Measurements from ENCODE around the gene MICALL2.
A peak's percentile ranks its signal among the peaks of the same experiment; 100 is the strongest.

MICALL2 gene

DNA sequence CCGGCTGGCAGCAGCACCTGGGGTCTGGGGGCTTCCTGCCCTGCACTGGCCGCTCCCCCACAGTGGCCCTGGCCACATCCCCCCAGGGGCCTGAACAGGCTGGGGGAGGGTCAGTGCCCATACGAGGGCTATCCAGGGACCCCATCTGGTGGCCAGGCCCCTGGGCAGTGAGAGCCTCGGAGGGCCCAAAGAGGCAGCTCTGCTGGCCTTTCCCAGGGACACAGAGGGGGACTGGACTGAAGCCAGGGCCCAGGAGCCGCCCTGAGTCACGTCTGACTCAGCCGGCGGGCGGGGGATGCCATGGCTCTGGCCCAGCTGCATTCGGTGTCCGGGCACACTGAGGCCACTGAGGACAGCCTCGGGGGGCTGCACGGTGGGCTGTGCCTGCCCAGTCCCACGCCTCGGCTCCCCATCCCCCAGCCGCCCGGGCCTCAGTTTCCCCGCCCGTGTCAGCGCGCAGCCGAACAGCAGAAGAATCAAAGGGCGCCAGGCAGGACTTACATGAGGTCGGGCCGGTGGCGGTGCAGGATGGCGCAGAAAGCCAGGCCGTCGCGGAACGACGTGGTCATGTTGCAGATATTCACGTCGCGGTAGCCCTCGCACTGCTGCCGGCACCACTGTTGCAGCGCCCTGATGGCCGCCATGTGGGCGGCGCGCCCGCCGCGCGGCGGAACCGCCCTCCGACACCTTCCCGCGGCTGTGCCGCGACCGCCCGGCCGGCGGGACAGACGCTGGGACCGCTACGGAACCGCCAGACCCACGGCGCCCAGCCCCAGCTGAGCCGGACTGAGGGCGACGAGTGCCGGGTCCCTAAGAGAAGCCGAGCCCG lies at the start of gene MICALL2:
Gene MICALL2 (minus strand): TSS at position 788 of the 829 bp plus-strand sequence. CDS start 144 bp downstream, at position 644.
- DNase-seq (ENCODE audit: low read depth): no peak

DNA sequence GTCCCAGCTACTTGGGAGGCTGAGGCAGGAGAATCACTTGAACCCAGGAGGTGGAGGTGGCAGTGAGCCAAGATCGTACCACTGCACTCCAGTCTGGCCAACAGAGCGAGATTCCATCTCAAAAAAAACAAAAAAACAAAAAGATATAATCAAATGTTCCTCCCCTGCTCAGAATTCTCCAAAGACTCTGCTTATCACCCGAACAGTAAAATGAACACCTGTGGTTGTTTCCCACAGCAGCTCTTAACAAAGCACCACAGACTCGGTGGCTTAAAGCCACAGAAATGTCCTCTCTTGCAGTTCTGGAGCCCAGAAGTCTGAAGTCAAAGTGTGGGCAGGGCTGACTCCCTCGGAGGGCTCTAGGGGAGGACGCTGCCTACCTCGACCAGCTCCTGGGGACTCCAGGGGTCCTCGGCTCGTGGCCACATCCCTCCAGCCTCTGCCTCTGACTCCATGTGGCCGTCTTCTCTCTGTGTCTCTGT lies 49.0 kb upstream of the MICALL2 start:
- no peak for DNase-seq (ENCODE audit: low read depth)

DNA sequence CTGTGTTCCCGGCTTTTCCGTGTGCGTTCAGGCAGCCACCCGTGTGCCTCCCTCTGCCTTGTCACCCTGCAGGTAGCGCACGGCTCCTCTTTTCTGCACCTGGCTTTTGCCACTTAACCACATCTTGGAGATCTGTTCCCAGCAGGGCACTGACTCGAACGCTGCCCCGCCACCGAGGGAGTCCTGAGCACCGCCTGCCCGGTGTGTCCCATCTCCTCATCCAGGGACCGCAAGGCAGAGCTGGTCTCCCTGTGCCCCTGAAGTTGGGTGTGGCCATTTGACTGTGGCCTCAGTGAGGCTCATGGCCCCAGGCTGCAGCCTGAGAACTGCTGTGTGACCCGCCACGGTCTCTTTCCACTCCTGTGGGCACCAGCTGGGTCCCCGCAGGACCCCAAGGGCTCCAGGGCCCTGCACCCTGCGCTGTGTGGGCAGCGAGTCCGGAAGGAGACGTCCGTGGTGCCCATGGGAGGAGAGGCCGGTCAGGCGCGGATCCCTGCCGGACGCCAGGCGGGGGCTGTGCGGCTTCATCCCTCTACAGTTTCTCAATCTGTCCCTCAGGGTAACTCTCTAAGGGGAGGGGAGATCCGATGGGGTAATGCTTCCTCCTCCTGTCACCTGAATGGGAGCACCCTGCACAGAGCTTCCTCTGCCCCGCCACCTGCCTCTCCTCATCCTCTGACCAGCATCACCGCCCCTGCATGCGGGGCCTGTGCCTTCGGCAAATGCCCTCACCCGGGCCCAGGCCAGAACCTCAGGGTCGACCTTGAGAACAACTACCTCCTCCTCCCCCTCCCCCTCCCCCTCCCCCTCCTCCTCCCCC lies 46.7 kb upstream of the MICALL2 start:
- no peak for DNase-seq (ENCODE audit: low read depth)

DNA sequence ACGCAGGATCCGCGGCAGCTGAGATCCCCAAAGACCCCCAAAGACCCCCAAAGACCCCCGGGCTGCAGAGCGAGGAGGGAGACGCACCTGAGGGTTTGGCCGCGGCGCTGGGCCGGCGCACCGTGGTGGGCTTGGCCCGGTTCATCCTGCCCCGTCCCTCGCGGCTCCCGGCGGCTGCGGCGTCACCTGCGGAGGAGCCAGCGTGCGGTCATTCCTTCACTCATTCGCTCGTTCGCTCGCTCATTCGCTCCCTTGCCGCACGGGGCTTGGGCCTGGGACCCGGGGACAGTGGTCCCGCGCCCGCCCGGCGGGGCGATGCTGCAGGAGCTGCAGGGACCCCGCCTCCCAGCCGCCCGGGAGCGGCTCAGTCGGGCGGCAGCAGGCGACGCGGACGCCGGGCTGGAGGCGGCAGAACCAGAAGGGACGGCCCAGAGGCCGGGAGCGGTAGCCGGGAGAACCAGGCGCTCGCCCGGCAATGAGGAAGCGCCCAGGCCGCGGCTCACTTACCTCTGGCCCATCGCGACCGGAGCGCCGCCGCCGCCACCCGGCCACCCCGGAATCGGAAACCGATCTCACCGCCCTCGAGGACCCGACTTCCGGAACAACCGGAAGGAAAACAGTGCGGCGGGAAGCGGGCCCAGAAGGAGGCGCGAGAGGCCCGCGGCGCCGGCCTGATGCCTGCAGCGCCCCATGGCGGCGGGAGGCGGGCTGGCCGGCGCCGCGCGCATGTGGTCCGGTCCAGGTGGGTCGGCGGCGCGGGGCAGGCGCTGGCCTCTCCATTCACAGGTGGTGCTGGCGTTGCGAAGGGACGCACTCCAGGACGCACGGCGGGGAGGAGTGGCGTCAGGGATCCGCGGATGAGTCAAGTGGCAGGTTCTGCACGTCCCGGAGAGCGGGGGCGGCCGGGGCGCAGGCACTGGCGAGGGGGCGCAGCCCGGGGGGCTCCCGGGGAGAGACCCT lies 44.8 kb upstream of the MICALL2 start, which contains the start of gene INTS1:
Gene INTS1 (minus strand): TSS at position 574 of the 960 bp plus-strand sequence. CDS start 429 bp downstream, at position 145.
- peak; percentile 74 for DNase-seq (ENCODE audit: low read depth)

DNA sequence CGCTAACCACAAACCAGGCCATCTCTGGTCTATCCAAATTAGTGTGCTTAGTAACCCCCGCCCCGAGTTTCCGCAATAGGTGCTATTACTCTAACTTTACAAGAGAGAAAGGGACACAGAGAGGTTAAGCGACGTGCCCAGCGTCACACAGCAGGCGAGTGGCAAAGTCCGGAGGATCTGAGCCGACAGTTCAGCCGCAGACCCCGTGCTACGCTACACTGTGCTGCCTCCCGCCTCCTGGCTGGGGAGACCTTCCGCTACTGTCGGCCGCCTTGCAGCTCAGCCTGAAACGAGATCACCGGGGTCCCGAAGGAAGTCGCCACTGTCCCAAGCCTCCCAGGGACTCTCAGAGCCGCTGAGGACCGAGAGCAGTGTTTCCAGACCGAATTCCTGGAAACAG lies 44.1 kb upstream of the MICALL2 start:
- no peak for DNase-seq (ENCODE audit: low read depth)

DNA sequence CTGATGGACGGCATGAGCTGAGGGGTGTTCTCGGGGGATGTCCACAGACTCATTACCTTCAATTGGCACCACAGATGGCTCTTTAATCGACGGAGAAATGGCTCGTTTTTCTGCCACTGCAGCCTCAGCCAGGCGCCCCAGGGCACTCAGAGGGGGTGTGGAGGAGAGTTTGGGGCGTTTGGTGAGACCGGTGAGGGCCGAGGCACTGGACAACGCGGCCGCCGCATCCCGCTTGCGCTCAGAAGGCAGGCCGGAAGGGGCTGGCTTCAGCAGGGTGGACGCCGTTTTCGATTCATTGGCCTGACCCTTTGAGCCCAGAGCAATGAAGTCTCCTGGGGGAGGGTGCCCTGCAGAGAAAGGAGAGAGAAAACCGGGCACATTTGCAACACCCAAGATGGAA lies 43.6 kb upstream of the MICALL2 start:
- DNase-seq (ENCODE audit: low read depth): no peak

DNA sequence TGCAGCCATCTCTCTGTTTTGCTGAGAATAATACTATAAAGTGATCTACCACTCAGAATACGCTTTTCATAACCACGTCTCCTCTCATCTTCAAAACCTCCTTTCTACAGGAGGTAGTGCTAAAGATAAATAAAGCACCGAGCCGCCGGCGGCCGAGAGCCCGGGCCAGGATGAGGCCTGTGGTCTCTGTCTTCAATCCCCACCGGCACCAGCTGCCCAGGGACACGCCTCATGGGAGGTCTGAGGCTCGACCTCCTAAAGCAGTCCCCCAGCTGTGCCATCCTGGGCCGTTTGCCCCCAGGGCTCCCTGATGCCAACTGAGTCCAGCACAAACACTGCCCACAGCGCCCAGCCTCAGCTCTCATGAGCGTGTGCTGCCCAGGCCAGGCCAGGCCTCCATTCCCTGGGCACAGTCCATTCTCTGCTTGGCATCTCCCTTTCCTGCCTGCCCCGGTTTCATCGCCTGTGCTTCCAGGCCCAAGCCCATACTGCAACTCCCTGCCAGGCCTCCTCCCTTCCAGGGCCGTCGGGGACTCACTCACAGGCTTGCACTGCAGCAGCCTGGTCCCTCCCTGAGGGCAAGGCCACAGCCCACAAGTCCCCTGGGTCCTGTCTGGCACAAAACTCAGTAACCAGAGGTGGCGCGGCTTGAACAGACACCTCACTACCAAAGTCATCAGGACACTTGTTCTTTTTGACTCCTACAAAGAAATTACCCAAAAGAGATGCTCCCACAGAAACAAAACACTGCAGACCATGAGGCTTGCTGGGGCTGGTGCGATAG lies 42.4 kb upstream of the MICALL2 start:
- DNase-seq (ENCODE audit: low read depth): no peak

DNA sequence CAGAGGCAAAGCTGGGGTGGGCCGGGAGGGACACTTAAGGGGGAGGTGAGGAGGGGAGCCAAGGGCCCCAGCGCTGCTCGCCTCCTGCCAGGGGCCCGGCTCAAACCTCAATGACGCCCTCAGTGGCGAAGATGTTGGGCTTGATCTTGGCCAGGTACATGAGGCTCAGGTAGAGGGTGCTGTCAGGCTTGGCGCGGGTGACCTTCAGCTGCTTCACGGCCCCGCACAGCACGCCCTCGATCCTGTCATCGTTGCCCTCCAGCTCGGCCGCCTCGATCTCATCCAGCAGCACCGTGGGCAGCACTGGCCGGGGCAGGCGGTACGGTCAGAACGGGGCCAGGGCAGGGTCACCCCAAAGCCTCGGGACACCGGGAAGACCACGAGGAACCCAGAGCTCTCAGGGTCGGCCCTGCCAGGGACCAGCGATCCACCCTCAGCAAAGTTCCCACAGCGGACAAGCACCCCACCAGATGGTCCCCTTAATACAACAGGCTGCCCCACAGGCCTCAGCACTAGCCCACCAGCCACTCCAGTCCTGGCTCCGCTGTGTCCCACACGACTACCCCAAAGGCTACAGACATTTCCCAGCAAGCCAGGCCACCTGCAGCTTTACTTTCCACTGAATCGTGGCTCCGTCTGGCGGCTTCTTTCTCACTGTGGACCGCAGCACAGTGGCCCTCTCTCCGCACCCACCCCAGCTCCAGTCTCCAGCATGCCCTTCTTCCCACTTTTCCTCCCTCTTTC lies 41.0 kb upstream of the MICALL2 start:
- DNase-seq (ENCODE audit: low read depth): no peak

DNA sequence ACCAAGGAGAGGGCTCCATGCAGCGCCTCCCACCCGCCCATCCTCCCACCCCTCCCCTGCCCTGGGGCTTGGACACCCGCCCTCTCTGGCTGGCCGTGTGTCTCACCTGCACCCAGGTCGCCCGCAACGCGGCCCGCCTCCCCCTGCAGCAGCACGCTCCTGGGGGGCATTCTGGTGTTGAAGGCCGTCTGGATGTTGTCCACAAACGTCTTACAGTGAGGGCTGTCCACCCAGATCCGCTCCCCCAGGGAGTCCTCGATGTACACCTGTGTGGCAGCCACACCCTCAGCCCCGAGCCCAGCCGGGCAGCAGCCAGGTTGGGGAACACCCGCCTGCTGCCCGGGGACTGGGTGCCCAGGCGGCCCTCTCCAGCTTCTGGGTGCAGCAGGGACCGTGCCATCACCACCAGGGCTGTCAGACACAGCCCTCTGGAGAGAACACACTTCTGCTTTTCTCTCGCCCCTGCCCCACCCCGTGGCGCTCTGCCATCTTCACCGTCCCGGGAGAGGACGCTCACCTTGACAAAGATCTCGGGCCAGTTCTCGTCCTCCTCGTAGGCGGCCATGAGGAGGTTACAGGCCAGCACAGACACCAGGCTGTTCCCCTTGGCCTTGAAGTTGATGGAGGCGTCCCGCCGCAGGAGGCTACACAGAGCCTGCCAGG lies 40.2 kb upstream of the MICALL2 start:
- DNase-seq (ENCODE audit: low read depth): no peak

DNA sequence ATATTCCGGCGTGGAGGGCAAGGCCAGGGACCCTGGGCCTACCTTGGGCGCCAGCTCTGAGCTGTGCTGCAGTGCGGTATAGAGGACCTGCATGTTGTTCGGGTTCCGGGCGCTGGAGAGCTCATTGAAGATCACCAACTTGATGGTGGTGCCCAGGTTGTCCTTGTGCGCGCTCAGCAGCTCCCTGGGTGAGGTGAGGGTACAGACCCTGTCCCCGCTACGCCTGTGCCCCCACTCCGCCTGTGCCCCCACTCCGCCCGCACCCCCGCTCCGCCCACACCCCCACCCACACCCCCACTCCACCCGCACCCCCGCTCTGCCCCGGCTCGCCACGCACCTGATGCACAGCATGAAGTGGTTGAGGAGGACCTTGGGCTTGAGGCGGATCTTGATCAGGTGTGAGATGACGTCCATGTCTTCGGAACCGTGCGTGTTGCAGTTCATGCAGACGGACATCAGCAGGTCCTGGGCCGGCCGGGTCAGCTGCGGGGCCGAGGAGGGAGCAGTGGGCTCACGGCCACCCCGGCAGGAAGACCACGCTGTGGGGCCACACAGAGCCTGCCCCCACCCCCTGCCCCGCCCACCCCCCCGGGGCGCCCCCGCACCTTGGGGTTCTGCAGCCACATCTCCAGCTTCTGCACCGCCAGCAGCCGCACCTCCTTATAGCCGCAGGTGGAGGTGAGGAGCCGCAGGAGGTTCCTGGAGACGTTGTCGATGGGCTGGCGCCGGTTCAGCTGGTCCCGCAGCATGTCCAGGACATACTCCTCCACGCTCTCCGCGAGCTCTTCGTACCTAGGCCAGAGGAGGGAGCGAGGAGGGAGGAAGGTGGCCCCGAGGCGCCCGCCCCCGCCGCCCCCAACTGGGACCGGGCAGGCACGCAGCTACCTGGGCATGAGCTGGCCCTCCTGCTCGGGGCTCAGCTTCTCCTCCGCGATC lies 39.4 kb upstream of the MICALL2 start:
- no peak for DNase-seq (ENCODE audit: low read depth)

DNA sequence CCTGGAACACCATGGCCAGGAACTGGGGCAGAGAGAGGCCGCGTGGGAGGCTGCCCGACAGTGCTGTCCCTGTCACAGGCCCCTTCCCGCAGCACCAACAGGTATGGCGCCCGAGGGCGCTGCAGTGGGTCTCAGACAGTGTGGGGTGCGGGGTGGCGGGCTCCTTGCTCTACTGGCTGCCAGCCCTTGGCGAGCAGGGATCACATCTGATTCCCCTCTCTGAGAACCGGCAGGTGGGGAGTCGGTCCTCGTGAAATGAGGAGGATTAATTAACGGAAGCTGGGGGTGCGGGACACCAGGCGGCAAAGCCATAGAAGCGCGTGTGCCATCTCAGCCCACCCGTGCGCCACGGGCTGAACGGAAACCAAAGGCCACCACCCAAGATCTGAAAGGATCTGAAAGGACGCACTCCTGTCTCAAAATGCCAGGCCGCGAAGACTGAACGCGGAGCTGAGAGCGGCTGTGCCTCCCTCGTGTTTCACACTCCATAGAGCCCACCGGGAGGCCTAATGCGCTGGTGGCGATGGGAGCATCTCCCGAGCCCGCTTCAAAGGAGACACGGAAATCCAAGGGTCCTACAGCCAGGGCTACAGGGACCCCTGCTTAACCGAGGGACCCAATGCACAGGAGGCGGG lies 38.1 kb upstream of the MICALL2 start:
- no peak for DNase-seq (ENCODE audit: low read depth)

DNA sequence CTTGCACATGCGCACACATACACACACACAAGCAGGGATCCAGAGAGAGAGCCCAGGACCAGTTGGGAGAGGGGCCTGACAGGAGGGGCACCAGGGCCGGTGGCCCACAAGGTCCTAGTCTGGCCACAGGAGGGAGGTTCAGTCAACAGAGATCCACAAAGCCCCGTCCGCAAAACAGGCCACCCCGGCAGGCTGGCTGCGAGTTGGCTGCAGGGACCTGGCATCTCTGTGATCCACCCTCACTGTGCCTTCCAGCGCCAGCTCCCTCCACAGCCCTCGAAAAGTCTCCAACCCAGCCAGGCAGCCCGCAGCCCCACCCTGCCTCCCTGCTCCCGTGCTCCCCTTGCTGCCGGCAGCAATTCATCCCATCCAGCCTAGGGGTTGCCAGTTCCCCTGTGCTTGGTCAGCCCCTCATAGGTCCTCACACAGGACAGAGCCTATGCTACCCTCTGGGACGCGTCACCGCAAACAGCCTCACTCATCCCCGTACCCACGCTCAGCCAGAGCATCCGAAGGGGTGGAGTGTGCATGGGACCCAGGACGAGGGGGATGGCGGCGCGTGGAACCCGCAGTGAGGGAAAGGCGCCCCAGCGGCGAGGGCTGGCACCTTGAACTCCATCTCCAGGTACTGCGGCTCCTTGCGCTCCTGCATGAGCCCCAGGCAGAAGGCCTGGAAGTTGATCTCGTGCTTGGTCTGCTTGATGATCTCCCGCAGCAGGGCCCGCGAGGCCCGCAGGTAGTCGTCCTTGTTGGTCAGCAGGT lies 37.4 kb upstream of the MICALL2 start:
- no peak for DNase-seq (ENCODE audit: low read depth)

DNA sequence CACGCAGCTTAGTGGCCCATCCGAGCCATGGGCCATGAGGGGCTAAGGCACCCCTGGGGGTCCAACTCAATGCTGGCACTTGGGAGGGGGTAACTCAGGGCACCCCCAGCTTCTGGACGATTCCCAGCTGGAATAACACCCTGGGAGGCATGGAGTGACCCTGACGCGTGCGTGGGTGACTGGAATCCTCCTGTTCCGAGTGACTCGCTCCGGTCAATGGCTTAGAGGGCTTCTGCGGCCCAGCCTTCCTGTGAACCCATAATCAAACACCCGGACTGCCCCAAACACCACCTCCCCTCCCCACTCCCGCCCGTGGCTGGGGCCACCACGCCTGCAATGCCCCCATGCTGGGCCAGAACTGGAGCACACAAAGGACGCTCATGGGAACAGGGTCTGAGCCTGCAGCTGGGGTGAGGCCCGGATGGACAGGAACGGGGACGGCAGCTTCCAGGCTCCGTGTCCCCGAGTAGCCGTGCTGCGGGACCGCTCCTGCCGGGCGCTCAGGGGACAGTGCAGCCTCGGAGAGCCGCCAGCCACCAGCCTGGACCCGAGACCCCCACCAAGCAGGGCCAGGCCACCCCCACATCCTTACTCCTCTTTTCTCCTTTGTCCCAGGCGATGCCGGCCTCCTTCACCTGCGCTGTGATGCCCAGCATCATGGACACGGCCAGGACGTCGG lies 36.4 kb upstream of the MICALL2 start:
- DNase-seq (ENCODE audit: low read depth): no peak

DNA sequence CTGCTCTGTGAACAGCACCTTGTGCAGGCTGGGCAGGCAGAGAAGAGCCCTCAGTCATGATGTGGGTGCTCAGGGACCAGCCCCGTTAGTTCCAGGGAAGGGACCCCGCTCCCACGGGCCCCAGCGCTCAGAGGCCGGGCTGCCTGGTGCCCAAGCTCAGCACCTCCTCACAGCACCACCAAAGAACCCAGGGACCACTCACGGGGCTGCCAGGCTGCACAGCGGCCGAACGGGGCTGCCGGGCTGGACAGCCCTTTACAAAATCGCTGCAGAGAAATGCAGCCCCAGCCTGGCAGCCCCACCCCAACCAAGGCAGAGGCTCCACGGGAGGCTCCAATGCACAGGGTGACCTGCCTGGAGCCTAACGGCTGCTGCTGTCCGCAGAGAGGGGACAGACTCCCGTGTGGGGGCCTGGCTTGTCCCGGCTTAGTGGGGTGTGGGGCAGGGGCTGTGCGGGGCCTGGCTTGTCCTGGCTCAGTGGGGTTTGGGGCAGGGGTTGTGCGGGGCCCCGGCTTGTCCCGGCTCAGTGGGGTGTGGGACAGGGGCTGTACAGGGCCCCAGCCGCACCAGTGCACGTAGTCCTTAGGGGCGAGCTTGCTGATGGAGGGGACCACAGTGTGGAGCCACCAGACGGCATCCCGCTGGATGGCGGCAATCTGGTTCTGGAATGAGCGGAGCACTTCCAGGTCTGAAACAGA lies 35.7 kb upstream of the MICALL2 start:
- DNase-seq (ENCODE audit: low read depth): no peak

DNA sequence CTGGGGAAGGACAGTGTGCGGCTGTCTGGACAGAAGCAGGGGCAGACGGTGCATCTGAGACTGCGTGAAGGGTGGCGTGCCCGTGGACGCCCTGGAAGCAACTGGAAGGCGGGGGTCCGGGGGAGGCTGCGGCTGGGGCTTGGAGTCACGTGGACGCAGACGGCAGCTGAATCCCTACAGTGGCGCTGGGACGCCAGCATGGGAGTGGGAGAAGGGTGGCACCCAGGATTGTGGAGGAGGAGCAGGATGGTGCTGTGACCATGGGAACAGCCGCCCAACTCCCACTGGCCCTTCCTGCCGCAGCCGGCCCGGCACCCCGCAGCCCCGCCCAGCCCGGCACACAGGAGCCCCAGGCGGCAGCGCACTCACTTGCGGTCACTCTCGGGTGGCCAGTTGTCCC lies 35.2 kb upstream of the MICALL2 start:
- no peak for DNase-seq (ENCODE audit: low read depth)

DNA sequence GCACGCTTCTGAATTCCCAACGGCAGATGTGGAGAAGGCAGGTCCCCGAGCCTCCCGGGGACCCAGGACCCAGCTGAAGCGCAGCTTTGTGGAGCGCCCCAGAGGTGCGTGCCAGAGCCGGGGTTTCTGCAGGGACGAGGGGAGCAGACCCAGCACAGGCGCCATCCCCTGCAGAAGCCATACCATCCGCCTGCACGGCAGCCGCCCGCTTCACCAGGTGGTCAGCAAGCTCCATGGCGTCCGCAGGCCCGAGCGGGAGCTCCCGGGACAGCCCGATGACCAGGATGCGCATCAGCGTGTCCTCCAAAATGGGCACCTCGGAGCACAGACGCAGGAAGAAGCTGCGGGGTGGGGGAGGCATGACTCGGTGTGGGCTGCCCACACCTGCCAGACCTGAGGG lies 34.3 kb upstream of the MICALL2 start:
- no peak for DNase-seq (ENCODE audit: low read depth)

Measured in stimulated activated CD8-positive, alpha-beta memory T cell treated with anti-CD3 and anti-CD28 coated beads, Interleukin-15, amount 100 ng/mL, for 24 hours (primary cell).